Measurements from ENCODE around the gene RALGPS1. TPM values are rescaled to one million over a fixed set of nuclear protein-coding genes. Genes with fewer than 3 reads are reported as not detected.
A peak's percentile ranks its signal among the peaks of the same experiment; 100 is the strongest.

Gene RALGPS1
- total RNA-seq, 4 donors from 2014 or later, result 3.3 to 9.8 (median 6.7) TPM

GRCh38 chr9:127096208-127096607 is 181.6 kb downstream of the RALGPS1 start:
- peaks cover 0 to 25% (median 0%) of the 10 kb centered on the region in 3 donors for H3K36me3 ChIP-seq
- no peaks in the 10 kb centered on the region for H3K9me3 ChIP-seq
- WGBS, 2 donors, result 63 to 64% methylated on average over 13 of the region's 13 CpGs
- no peak for DNase-seq (ENCODE audit: low spot score in 2 of 2)
- H3K27ac ChIP-seq, result peak overlapping the region in 3 of 4 donors; percentile 45 to 79 (median 66)
- no peak for TF ChIP-seq POLR2A (IDR thresholded peaks at IDR 0.05)
- peak in 1 of 2 donors; percentile 21 for TF ChIP-seq EP300 (IDR thresholded peaks at IDR 0.05)
- TF ChIP-seq CTCF (IDR thresholded peaks at IDR 0.05), result no peak
- H3K4me3 ChIP-seq, result no peak overlapping the region
- H3K27me3 ChIP-seq, result no peaks in the 10 kb centered on the region
- H3K4me1 ChIP-seq, result peaks cover 0 to 48% (median 2%) of the 10 kb centered on the region in 4 donors

- H3K27me3 ChIP-seq, result no peaks in the 10 kb centered on the region
- H3K4me3 ChIP-seq, result no peak overlapping the region
- no peak for DNase-seq (ENCODE audit: low spot score in 2 of 2)
- TF ChIP-seq CTCF (IDR thresholded peaks at IDR 0.05), result no peak
- no peak for TF ChIP-seq EP300 (IDR thresholded peaks at IDR 0.05)
- TF ChIP-seq POLR2A (IDR thresholded peaks at IDR 0.05), result no peak
- H3K36me3 ChIP-seq, result peaks cover 0 to 13% (median 0%) of the 10 kb centered on the region in 3 donors
- 93 to 94% methylated on average over 5 of the region's 5 CpGs for WGBS, 2 donors
- H3K9me3 ChIP-seq, result no peaks in the 10 kb centered on the region
- H3K27ac ChIP-seq, result peak overlapping the region in 1 of 4 donors; percentile 85
- H3K4me1 ChIP-seq, result peaks cover 0 to 50% (median 2%) of the 10 kb centered on the region in 4 donors
Measured at GRCh38 chr9:127097683-127098082, 183.1 kb downstream of the RALGPS1 start.

GRCh38 chr9:127098916-127099553 is 184.5 kb downstream of the RALGPS1 start:
- Histone ChIP-seq H3K27ac (peak overlapping the region; percentile 47 to 85 (median 70)), H3K4me3 (no peak overlapping the region), H3K27me3 (no peaks in the 10 kb centered on the region), H3K4me1 (peaks cover 0 to 63% (median 2%) of the 10 kb centered on the region in 4 donors), H3K36me3 (no peaks in the 10 kb centered on the region), H3K9me3 (no peaks in the 10 kb centered on the region)
- WGBS, 2 donors, result 73 to 75% methylated on average over 6 to 7 of the region's 7 CpGs
- no peak for DNase-seq (ENCODE audit: low spot score in 2 of 2)
- no peak for TF ChIP-seq EP300 (IDR thresholded peaks at IDR 0.05)
- TF ChIP-seq POLR2A (IDR thresholded peaks at IDR 0.05), result no peak
- TF ChIP-seq CTCF (IDR thresholded peaks at IDR 0.05), result no peak

GRCh38 chr9:127099664-127100063 is 185.1 kb downstream of the RALGPS1 start:
- Histone ChIP-seq H3K9me3 (no peaks in the 10 kb centered on the region), H3K27ac (peak overlapping the region in 2 of 4 donors; percentile 76 to 85), H3K4me1 (peaks cover 0 to 69% (median 2%) of the 10 kb centered on the region in 4 donors), H3K36me3 (no peaks in the 10 kb centered on the region), H3K4me3 (no peak overlapping the region), H3K27me3 (no peaks in the 10 kb centered on the region)
- DNase-seq (ENCODE audit: low spot score in 2 of 2), result no peak
- 79 to 85% methylated on average over 3 of the region's 3 CpGs for WGBS, 2 donors
- TF ChIP-seq POLR2A (IDR thresholded peaks at IDR 0.05) (no peak), CTCF (IDR thresholded peaks at IDR 0.05) (no peak), EP300 (IDR thresholded peaks at IDR 0.05) (no peak)

GRCh38 chr9:127102176-127102575 is 187.6 kb downstream of the RALGPS1 start:
- H3K4me1 ChIP-seq, result peaks cover 0 to 60% (median 0%) of the 10 kb centered on the region in 4 donors
- peaks cover 0 to 17% (median 0%) of the 10 kb centered on the region in 3 donors for H3K36me3 ChIP-seq
- no peaks in the 10 kb centered on the region for H3K9me3 ChIP-seq
- TF ChIP-seq CTCF (IDR thresholded peaks at IDR 0.05) (no peak), POLR2A (IDR thresholded peaks at IDR 0.05) (no peak)
- peak overlapping the region in 2 of 4 donors; percentile 0 to 53 for H3K27ac ChIP-seq
- DNase-seq (ENCODE audit: low spot score in 2 of 2), result no peak
- no peaks in the 10 kb centered on the region for H3K27me3 ChIP-seq
- no peak overlapping the region for H3K4me3 ChIP-seq

Data from tibial nerve (tissue), 4 donors.